ENCODE results near the gene CRIP1.

DNA sequence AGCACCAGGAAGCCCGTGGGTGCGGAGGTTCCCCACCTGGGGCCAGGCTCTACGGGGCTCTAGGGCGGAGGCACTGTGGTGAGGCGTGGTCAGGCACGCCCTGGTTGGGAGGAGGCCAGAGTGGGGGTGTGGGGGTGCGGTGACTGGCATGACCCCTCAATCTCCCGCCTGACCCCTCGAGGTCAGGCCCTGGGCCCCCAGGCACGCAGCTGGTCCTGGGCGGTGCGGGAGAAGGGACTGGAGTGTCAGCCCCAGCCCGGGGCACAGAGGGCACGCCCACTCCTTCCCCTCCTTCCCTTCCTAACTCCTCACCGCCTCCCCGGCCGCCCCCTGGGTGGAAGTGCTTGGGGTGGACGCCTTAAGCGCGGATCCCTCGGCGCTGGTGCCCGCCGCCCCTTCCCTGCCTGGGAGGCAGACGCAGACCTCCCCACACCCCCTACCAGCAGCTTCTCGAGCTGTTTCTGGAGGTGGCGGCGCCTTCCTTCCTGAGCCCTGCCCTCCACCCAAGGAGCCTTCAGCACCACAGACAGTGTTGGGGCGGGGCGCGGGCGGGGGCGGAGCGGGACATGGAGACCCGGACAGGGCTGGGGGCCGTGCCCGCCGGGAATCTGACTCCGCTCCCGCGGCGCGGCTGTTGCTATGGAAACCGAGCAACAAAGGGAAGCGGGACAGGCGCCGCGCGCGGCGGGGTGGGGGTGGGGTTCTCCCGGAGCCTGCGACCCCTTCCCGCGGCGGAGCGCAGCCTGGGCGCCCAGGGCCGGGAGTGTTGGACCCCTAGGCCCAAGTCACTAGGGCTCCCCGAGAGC lies 12.8 kb upstream of the CRIP1 start:
- TF ChIP-seq, protein P1, sequence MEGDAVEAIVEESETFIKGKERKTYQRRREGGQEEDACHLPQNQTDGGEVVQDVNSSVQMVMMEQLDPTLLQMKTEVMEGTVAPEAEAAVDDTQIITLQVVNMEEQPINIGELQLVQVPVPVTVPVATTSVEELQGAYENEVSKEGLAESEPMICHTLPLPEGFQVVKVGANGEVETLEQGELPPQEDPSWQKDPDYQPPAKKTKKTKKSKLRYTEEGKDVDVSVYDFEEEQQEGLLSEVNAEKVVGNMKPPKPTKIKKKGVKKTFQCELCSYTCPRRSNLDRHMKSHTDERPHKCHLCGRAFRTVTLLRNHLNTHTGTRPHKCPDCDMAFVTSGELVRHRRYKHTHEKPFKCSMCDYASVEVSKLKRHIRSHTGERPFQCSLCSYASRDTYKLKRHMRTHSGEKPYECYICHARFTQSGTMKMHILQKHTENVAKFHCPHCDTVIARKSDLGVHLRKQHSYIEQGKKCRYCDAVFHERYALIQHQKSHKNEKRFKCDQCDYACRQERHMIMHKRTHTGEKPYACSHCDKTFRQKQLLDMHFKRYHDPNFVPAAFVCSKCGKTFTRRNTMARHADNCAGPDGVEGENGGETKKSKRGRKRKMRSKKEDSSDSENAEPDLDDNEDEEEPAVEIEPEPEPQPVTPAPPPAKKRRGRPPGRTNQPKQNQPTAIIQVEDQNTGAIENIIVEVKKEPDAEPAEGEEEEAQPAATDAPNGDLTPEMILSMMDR (IDR thresholded peaks at IDR 0.05), result no peak
- TF ChIP-seq POLR2A (IDR thresholded peaks at IDR 0.05), result no peak
- peak; percentile 8 for TF ChIP-seq POLR2AphosphoS5 (IDR thresholded peaks at IDR 0.05)
